Bone marrow (tissue), 2 donors: ENCODE results near the gene RPL36.
A peak's percentile ranks its signal among the peaks of the same experiment; 100 is the strongest.
"Not testable (repeated sequence)": the region's sequence is repeated elsewhere in the genome, so short reads cannot be mapped to it uniquely, and the experiment has no call there.

Experiments used
- DNase-seq, 2 donors: peaks; one replicate each; lab custom pipeline; 2025; lab: John Stamatoyannopoulos, UW

The RPL36 gene

GRCh38 chr19:5674714-5675113 lies 15.4 kb upstream of the RPL36 start:
- DNase-seq, result no peak

DNA sequence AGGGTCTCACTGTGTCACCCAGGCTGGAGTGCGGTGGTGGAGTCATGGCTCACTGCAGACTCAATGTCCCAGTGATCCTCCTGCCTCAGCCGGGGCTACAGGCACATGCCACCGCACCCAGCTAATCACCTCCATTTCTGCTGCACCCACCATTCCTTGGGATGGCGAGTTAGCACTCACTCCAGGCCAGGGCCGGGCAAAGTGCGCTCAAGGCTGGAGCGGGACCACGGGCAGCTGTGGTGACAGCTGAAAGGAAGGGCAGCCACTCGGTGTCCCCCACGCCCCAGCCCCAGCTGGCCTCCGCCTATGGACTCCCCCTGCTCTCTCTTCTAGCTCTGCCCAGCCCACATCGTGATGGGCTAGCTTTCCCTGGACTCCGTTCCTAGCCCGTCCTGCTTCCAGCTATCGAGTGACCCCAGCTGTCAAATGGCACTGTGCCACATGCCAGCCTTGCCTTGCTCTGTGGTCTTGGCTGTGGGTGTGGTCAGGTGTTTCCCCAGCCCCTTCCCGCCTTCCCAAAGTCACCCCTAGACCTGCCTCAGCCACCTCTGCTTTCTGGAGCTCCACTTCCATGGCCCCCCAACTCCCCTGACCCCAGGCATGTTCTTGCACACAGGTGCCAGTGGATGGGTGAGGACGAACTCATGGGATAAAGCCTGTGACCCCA lies 13.9 kb upstream of the RPL36 start:
- no peak for DNase-seq

DNA sequence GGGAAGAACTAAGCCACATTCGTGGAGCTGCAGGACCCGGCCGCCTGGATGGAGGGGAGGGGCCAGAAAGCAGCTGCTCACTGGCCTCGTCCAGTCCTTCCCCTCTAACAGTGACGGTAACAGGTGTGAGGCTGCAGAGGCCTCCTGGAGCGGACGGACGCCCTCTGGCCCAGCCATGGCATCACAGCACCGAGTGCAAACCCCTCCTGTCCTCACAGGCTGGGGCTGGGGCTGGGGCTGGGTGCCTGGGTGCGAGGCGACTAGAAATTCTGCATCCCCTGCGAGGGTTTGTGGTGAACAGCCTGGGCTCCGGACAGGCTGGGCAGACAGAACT lies 13.4 kb upstream of the RPL36 start:
- DNase-seq, result no peak

- DNase-seq, result no peak
Observed at GRCh38 chr19:5677136-5677535, 13.0 kb upstream of the RPL36 start.

DNA sequence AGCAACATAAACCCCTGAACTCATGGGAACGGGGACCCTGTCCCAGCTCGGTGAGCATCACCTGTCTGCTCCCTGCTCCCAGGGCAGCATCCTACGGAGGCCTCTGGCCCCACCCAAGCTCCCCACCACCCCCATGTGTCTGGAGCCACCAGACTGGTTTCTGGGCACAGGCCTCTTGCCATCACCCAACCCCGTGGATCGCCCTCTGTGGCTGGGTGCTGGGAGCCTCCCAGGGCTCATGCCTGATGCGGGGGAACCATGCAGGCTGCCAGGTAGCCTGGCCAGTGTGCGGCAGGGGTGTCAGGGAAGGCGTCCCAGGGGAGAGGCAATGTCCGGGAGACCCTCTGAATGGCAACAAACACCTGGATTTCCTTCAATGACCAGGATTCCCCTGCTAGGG lies 12.5 kb upstream of the RPL36 start:
- DNase-seq, result no peak

DNA sequence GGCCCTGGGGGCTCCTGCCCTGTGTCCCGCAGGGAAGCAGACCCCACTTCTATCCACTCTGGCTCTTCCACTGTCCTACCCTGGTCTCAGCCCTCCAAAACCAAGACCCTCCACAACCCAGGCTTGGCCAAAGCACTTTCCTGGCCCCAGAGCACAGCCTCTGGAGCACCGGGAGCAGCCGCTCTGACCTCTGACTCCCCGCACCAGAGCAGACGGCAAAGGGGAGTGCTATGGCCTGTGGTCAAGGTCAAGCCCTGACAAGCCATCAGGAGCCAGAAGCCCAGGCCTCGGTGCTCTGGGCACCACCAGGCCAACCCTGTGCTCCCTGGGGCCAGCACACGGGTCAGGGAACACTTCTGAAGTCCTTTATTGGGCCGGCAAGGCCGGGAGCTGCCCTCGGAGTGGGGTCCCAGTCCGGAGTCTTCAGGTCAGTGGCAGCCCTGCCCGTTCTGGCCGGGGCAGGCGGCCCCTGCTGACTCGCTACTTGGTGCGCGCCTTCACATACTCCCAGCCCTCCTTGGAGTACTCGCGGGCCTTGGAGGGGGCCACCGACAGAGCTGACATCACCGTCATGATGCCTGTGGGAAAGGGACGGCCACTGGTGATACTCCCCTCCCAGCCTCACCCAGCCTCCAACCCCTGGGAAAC lies 11.9 kb upstream of the RPL36 start:
- DNase-seq, result no peak

DNA sequence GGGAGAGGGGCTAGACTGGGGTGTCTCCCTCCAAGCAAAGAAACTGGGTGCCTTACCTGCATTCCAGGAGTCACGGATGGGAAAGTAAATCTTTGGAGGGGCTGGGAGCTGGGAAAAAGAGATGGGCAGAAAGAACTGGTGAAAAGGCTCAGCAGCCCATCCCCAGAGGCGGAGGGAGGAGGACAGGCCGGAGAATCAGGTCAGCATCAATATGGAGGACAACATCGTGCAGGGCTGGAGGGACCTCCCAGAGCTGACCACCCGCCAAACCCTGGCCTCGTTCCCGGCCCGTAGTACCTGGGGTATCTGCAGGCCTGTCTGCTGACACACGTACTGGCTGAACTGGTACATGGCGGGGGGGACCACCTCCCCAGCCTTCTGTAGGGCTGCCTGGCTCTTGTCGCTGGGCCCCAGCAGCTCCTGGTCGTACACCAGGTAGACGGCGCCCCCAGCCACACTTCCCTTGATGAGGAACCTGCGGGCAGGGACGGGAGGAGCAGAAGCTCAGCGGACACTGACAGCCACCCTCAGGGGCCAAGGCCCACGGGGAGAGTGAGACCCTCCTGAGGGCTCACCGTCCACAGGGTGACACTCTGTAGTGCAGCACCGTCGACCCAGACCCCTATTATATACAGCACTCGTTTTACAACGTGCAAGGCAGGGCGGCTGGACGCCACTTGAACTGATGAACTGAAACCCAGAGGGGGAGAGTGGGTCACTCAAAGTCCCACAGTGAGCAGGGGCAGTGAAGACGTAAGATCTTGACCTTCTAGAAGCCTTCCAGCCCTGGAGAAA lies 10.6 kb upstream of the RPL36 start:
- no peak for DNase-seq

DNA sequence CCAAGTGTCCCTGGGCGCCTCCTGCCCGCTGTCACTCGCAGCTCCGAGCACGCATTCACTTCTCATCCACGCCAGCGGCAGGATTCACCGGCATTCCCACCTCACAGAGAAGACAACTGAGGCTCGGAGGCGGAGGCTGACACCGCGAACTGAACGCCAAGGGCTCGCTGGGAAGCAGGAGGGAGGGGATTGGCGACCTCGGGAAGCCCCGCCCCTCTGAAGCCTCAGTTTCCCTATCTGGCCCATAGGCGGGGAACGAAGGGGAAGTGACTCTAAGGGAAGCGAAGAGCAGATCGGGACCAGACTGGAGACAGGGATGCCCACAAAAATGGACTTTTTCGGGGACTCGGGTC lies 10.0 kb upstream of the RPL36 start:
- no peak for DNase-seq

DNA sequence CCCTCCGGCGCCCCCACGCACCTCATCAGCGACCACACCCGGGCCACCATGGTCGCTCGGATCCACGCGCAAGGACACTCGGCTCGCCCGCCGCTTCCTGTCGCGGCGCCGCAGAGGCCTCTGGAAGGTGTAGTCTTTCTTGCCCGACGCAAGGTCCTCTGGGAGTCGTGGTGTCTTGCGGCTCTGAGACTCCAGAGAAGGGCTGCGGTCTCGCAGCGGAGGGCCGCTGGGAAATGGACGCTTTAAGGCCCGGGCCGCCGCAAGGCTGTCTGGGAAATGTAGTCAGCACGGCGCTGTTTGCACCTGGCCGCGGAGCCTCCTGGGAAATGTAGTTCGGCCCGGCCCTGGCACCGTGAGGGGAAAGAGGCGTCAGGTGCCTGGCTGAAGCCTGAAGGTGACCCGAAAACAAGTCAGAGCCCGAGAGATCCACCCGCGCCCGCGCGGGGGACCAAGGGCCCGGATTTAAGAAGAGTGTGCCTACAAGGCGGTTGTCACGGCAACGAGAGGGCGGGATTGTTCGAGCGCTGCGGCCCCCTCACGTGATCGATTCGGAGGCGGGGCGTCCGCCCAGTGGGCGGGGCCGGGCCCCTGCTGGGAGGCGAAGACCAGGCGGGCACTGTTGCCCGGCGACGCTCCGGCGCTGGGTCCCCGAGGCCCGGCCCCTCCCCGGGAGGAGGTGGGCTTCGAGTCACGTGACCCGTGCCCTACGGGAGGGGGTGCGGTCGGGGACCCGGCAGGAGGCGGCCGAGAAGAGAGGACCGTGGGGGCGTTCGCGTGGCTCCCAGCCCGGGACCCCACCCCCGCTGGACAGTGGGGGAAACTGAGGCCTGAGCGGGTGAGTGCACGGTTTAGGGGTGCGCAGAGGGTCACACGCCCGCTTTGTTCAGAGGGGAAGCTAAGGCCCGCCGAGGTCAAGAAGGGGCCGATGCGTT lies 9.4 kb upstream of the RPL36 start, which contains the start of the genes HSD11B1L and MICOS13:
HSD11B1L (plus strand) TSS at position 591 of the 932 bp plus-strand sequence. CDS start 3,806 bp downstream, outside the sequence.
MICOS13 (minus strand) TSS at position 80 of the 932 bp plus-strand sequence; CDS start at position 50, 30 bp downstream.
- DNase-seq, result peak; percentile 97

- no peak for DNase-seq
Observed at GRCh38 chr19:5681391-5682106, 8.5 kb upstream of the RPL36 start.

DNA sequence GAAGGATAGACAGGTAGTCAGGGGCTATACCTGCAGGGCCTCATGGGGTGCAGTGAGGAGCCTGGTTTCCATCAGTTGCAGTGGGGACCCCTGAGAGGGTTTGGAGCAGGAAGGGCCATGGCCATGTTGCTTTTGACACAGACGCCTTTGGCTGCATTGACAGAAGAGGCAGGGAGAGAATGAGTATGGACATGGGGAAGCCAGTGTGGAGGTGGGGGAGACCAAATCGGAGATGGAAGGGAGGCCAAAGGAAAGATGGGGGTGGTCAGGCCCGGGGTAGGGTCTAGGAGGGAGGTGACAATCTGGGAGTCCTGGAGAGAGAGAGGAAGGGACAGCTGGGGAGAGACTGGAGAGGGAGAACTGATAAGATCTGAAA lies 8.0 kb upstream of the RPL36 start:
- DNase-seq, result no peak

DNA sequence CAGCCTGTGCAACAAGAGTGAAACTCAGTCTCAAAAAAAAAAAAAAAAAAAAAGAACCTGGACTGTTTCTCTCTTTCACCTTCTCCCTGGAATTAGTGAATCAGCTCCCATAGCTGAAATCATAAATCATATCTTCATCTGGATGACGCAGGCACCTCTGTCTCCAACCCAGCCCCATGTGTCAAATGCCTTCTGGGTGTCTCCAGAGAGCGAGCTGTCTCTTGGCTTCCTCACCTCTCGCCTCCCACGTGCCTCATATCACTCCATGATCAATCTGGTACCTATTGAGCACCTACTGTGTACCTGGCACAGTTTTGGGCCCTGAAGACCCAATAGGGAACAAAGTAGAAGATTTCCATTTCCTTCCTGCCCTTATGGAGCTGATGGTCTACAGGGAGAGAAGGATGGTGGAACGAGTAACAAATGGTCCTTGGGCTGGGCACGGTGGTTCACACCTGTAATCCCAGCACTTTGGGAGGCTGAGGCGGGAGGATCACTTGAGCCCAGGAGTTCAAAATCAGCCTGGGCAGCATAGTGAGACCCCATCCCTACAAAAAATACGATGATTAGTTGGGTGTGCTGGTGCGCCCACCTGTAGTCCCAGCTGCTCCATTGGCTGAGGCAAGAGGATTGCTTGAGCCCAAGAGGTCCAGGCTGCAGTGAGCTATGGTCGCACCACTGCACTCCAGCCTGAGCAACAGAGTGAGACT lies 6.8 kb upstream of the RPL36 start:
- no peak for DNase-seq

DNA sequence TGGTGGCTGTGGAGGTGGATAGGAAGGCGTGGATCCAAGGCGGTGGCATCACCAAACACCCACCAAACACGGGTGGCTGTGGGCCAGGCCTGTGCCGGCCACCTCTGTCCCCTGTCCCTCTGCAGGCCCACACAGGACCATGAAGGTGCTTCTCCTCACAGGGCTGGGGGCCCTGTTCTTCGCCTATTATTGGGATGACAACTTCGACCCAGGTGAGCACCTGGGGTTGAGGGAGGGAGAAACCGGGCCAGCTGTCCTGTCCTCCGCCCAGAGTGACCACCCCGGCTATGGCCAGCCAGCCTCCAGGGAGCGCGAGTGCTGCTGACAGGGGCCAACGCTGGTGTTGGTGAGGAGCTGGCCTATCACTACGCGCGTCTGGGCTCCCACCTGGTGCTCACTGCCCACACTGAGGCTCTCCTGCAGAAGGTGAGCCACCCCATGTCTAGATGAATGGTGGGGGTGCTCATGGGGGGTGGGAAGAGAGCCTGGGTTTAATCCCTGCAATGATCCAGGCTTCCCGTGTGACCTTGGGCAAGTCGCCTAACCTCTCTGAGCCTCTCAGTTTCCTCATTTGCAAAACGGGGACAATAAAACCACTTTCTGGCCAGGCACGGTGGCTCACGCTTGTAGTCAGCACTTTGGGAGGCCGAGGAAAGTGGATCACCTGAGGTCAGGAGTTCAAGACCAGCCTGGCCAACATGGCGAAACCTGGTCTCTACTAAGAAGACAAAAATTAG lies 5.2 kb upstream of the RPL36 start:
- no peak for DNase-seq

- DNase-seq, result no peak
Observed at GRCh38 chr19:5686326-5686646, 3.8 kb upstream of the RPL36 start.

DNA sequence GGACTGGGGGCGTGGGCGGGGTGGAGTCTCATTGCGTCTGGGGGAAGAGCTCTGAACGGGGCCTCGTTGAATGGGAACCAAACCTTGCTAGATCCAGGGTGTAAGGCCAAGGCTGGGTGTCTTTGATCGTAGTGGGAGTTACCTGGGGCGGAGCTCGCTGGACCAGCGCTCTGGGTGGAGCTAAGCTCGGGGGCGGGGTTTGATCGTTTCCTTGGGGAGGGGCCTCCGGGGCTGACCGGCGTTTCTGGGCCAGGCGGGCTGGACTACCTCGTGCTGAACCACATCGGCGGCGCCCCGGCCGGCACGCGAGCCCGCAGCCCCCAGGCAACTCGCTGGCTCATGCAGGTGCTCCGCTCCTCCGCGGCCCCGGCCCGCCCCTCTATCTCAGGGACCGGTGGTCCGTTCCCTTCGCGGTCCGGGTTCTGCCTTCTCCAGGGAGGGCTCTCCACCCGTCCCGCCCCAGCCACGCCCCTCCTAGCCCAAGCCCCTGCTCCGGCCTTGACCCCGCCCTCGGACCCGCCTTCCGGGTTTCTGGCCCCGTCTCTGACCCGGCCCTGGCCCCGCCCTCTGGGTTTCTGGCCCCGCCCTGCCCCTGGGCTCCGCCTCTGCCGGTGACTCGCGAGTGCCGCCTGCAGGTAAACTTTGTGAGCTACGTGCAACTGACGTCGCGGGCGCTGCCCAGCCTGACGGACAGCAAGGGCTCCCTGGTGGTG lies 3.3 kb upstream of the RPL36 start:
- DNase-seq, result peak; percentile 88 to 99

GRCh38 chr19:5687360-5688198 lies 2.5 kb upstream of the RPL36 start:
- no peak for DNase-seq

DNA sequence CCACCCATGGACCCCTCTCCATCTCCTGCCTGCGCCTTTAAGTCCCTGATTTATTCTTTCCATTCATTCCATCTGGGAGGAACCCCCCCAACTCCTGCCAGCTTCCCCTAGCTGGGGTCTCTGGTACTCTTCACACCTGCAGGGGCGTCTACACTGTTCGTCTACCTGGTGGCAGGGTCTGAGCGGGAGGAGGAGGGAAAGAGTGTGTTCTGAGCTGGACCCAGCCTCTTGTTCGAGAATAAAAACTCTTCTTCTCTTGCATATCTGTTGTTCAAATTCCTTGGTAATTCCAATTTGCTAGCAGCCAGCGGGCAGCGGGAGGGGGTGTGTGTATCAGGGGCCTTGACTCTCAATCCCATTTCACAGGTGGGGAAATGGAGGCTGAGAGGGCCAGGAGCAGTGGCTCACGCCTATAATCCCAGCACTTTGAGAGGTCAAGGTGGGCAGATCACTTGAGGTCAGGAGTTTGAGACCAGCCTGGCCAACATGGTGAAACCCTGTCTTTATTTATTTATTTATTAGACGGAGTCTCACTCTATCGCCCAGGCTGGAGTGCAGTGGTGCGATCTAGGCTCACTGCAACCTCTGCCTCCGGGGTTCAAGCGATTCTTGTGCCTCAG lies 1.7 kb upstream of the RPL36 start:
- not testable (repeated sequence) for DNase-seq
